ENCODE results near the gene UBA1.

The UBA1 gene

DNA sequence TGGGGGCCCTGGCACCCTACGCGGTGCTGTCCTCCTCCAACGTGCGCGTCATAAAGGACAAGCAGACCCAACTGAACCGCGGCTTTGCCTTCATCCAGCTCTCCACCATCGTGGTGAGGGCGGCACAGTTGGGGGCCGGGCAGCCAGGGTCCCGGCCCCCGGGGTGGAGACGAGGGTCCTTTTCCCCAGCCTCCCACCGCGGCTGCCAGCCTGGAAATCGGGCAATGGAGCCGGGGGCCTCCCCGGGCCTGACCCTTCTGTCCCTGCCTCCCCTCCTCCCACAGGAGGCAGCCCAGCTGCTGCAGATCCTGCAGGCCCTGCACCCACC is 13.7 kb upstream of the UBA1 start:
- no peak overlapping the region for H3K4me3 ChIP-seq (ENCODE audit: control insufficient read depth, low read depth, low read length)
- TF ChIP-seq CTCF (conservative IDR thresholded peaks at IDR 0.05; ENCODE audit: control insufficient read depth, insufficient read depth, low read depth, low read length) = no peak

GRCh38 chrX:47180346-47180745 is 13.3 kb upstream of the UBA1 start:
- TF ChIP-seq CTCF (conservative IDR thresholded peaks at IDR 0.05; ENCODE audit: control insufficient read depth, insufficient read depth, low read depth, low read length) = no peak
- H3K4me3 ChIP-seq (ENCODE audit: control insufficient read depth, low read depth, low read length) = no peak overlapping the region
- no peak for DNase-seq (ENCODE audit: low read depth)

More for the DNA sequence above, 13.7 kb upstream of the UBA1 start:
- no peak for DNase-seq (ENCODE audit: low read depth)

DNA sequence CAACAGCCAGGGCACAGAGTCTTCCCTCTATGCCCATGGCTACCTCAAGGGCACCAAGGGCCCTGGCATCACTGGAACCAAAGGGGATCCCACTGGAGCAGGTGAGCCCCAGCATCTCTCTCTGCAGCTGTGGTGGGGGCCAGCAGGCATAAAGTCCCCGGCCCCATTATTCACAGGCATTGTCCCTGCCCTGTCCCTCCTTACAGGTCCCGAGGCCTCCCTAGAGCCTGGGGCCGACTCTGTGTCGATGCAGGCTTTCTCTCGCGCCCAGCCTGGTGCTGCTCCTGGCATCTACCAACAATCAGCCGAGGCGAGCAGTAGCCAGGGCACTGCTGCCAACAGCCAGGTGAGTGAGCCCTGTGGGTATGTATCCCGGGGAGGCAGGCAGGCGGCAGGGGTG is 12.3 kb upstream of the UBA1 start:
- TF ChIP-seq CTCF (conservative IDR thresholded peaks at IDR 0.05; ENCODE audit: control insufficient read depth, insufficient read depth, low read depth, low read length) = no peak
- no peak for DNase-seq (ENCODE audit: low read depth)
- H3K4me3 ChIP-seq (ENCODE audit: control insufficient read depth, low read depth, low read length) = no peak overlapping the region

DNA sequence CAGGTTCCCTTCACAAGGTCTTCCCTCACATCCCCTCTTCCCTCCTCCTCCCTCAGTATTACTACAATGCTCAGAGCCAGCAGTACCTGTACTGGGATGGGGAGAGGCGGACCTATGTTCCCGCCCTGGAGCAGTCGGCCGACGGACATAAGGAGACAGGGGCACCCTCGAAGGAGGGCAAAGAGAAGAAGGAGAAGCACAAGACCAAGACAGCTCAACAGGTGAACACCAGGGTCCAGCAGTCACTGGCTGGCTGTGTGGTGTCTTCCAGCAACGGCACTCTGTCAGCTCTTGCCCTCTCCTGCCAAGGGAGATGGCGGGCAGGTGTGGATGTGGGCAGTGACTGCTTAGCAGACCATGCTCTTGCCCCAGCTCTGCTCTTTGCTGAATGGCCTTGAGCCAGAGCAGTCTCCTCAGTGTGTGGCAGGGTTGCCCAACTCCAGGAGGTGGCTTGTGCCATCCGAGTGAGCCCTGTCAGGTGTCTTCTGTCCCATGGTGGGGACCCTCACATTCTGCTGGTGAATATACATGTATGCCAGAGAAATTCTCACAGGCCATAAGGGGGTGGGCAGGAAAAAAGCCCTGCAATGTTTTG is 11.4 kb upstream of the UBA1 start:
- DNase-seq (ENCODE audit: low read depth) = no peak
- TF ChIP-seq CTCF (conservative IDR thresholded peaks at IDR 0.05; ENCODE audit: control insufficient read depth, insufficient read depth, low read depth, low read length) = no peak
- no peak overlapping the region for H3K4me3 ChIP-seq (ENCODE audit: control insufficient read depth, low read depth, low read length)

DNA sequence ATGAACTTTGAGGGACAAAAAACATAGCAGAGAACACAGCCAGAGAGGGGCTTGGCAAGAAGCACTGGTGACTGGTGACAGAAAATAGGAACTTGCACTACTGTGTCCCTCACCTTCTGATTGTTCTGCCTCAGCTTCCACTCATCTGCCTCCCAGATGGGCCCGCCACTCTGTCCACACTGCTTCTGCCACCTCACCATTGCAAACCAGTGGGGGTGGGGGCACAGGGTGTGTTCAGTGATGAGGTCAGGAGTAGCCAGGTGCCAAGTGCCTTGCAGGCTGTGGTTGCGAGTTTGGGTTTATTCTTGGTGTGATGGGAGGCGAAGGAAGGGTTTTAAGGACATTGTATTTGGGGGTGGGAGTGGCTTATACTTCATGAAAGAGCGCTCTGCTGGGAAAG is 9.1 kb upstream of the UBA1 start:
- TF ChIP-seq CTCF (conservative IDR thresholded peaks at IDR 0.05; ENCODE audit: control insufficient read depth, insufficient read depth, low read depth, low read length) = no peak
- no peak overlapping the region for H3K4me3 ChIP-seq (ENCODE audit: control insufficient read depth, low read depth, low read length)
- no peak for DNase-seq (ENCODE audit: low read depth)

DNA sequence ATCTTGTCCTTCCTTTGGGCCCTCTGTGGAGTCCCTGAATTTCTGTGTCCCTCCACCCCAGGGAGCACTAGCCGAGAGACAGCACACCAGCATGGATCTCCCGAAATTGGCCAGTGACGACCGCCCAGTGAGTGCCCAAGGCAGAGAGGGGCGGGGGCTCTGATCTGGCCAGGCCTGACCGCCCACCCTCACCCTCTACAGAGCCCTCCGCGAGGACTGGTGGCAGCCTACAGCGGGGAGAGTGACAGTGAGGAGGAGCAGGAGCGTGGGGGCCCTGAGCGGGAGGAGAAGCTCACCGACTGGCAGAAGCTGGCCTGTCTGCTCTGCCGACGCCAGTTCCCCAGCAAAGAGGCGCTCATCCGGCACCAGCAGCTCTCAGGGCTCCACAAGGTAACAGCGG is 8.4 kb upstream of the UBA1 start:
- TF ChIP-seq CTCF (conservative IDR thresholded peaks at IDR 0.05; ENCODE audit: control insufficient read depth, insufficient read depth, low read depth, low read length) = no peak
- no peak overlapping the region for H3K4me3 ChIP-seq (ENCODE audit: control insufficient read depth, low read depth, low read length)
- no peak for DNase-seq (ENCODE audit: low read depth)
